ENCODE measurements around the gene PNPLA7. TPM values are rescaled to one million over a fixed set of nuclear protein-coding genes. Genes with fewer than 3 reads are reported as not detected.
"Not testable (repeated sequence)": the region's sequence is repeated elsewhere in the genome, so short reads cannot be mapped to it uniquely, and the experiment has no call there.

Gene PNPLA7
- total RNA-seq, 1 donor from 2014 or later = 2.4 TPM

DNA sequence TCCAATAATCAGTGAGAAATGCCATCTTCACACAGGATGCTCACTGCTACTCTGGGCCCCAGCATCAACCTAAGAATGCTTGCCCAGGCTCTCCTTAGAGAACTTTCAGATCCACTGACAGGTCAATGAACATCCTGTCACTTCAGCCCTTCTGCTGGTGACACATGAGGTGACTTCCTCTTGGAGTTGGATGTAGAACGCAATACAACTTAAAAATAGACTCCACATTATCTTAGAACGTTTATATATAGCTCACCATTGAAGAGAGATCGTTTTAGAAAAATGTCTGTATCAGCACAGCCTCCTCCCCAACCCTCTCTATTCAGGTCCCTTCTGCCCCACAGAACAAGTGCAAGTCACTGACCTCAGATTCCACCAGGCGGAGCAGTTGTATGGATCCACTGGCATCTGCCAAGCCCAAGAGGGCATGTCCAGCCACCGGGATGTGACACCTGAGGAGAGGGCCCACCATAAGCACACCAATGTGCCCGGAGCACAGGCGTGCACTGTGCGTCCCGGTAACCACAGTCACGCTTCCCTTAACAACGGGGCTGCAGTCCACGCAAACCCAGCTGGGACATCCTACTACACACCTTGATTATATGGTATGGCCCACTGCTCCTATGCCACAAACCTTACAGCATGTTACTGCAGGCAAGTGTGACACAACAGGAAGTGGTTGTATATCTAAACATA, 25.7 kb upstream of the PNPLA7 start:
- no peak for DNase-seq (ENCODE audit: extremely low read depth, low read depth, low spot score)

DNA sequence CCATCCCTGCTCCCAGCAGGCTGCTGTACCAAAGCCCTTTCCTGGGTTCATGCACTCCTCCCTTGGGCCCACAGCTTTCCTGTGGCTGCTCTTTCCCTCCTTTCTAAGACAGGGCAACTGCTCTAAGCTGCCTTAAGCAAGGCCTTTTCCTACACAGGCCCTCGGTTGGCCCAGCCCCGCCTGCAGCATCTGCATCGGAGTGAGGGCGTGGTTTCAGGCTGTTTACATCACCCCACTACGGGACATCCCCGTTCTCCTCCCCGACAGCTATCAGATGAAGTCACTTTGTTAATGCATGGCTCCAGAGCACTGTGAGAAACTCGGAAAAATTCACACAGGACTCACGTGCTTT, 25.1 kb upstream of the PNPLA7 start:
- no peak for DNase-seq (ENCODE audit: extremely low read depth, low read depth, low spot score)

DNA sequence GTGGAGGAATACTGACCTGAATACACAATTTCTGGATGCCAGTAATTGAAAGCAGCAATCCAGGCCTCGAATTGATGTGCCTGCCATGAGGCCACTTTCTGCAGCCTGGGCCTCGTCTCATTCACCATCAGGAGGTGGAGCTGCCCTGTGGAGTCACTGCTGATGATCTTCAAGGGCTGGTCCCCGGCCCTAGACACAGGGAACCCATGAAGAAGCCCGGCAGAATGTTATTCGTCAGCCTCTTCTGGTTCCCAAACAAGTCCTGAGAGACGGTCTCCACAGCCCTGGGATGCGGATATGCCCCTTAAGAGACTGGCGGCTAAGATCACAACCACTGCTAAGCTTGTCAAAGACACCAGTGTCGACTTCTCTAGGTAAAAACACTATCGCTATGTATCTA, 24.0 kb upstream of the PNPLA7 start:
- DNase-seq (ENCODE audit: extremely low read depth, low read depth, low spot score) = no peak

DNA sequence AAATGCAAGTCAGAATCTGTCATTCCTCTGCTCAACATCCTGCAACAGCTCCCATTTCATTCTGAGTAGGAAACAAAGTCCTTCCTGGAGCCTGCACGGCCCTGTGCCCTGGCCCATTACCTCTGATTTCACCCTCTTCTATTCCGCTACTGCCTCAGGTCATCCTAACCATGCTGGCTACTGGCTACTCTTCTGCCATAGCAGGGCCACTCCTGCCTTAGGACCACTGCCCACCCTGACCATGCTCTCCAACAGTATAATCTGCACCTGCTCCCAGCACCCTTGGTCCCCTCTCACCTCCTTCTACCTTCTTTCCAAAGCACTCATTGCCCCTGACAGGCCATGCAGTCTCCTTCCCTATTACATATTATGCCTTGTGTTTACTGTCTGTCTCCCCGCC, 20.4 kb upstream of the PNPLA7 start:
- no peak for DNase-seq (ENCODE audit: extremely low read depth, low read depth, low spot score)

DNA sequence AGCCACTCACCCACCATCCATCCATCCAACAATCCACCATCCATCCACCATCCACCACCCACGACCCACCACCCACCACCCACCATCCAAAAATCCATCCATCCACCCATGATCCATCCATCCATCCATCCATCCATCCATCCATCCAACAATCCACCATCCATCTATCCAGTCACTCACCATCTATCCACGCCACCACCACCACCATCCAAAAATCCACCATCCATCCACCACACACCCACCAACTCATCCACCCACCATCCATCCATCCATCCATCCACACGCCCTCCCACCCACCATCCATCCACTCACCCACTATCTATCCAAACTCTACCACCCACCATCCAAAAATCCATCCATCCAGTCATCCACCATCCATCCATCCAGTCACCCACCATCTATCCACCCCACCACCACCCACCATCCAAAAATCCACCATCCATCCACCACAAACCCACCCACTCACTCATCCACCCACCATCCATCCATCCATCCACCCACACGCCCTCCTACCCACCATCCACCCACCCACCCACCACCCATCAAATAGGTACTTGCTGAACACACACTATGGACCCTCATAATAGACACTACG, 19.5 kb upstream of the PNPLA7 start:
- no peak for DNase-seq (ENCODE audit: extremely low read depth, low read depth, low spot score)

DNA sequence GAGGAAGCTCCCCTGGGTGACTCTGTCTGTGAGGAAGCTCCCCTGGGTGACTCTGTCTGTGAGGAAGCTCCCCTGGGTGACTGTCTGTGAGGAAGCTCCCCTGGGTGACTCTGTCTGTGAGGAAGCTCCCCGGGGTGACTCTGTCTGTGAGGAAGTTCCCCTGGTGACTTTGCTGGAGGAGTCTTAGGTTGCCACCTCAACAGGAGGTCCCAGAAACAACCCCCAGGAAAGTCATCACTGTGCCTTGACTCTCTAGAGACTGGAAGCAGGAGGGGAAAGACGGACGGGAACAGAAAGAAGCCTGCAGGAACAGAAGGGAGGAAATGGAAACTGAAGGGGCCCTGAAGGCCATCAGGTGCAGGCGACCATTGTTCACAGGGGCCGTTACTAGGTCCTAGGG, 18.2 kb upstream of the PNPLA7 start:
- not testable (repeated sequence) for DNase-seq (ENCODE audit: extremely low read depth, low read depth, low spot score)

DNA sequence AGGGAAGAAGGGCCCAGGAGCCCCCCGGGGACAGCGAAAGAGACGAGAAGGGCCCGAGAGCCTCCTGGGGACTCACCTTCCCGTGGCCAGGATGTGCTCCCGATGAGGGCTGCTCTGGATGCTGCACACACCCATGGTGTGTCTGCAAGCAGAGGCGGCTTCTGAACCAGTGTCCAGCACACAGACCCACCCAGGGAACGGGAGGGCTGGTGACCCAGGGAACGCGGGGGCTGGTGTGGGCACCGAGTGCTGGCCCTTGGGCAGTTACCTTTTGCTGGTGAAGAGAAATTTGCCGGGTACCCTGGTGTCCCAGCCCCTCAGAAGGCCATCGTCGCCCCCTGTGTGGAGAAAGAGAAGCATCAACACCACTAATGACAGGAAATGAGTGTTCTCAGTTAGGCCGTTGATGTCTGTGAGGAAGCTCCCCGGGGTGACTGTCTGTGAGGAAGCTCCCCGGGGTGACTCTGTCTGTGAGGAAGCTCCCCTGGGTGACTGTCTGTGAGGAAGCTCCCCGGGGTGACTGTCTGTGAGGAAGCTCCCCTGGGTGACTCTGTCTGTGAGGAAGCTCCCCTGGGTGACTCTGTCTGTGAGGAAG, 14.7 kb upstream of the PNPLA7 start:
- DNase-seq (ENCODE audit: extremely low read depth, low read depth, low spot score) = no peak

DNA sequence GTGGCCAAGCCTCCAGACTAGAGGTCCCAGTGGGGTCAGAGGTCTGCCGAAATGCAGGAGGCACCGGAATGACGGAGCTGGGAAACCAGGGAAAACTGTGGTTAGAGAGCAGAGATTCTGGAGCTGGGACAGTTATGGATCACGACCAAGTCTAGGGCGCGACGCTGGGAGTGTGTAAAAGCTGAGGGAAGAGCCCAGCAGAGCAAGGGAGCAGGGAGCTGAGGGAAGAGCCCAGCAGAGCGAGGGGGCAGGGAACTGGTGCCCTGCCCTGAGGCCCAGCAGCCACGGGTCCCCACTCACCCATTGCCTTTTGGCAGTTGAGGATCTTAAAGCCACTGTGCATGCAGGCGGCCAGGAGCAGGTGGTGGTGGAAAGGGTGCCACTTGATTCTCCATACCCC, 13.9 kb upstream of the PNPLA7 start:
- no peak for DNase-seq (ENCODE audit: extremely low read depth, low read depth, low spot score)

DNA sequence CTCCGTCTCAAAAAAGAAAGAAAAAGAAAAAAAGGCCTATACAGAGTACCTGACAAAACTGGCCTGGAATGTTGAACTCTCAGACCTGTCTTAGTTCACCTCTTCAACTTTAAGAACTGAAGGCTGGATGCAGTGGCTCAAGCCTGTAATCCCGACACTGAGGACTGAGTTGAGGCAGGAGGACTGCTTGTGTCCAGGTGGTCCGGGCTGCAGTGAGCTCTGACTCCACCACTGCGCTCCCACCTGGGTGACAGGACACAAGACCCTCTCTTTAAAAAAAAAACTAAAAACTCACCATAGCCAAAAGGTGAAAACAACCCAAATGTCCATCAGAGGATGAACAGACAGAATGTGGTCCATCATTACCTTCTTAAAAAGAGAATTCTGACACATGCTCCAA, 7.9 kb upstream of the PNPLA7 start:
- no peak for DNase-seq (ENCODE audit: extremely low read depth, low read depth, low spot score)

DNA sequence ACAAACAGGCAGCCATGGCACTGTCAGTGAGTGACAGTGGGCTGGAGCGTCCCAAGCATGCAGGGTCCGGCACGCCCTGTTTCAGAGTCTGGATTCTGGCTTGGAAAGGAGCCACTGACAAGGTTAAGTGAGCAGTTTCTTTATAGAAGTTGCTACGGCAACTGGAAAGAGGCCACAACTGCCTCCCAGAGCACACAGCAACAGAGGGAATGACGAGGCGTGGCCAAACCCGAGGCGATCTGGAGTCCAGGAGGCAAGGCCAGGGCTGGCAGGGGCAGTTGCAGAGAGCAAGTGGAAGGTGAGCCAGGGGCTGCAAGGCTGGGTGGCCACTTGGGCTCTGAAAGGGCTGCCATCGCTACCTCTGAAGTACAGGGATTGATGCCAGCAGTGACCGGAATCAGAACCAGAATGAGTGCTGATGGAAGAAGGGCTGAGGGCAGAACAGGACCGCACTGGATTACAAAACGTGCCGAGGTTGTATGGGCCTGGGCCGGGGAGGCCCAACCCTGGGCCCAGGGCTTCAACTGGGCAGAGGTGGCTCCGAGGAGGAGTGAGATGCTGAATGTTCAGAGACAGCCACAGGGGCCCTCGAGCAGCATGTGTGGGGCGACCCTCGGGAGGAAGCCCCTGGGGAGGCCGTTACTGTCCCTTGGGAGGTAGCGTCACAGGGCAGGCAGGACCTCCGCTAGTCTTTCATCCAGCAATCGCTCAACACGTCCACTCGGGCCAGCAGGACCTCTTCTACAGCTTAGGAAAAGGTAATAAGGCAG, 6.1 kb upstream of the PNPLA7 start:
- no peak for DNase-seq (ENCODE audit: extremely low read depth, low read depth, low spot score)

DNA sequence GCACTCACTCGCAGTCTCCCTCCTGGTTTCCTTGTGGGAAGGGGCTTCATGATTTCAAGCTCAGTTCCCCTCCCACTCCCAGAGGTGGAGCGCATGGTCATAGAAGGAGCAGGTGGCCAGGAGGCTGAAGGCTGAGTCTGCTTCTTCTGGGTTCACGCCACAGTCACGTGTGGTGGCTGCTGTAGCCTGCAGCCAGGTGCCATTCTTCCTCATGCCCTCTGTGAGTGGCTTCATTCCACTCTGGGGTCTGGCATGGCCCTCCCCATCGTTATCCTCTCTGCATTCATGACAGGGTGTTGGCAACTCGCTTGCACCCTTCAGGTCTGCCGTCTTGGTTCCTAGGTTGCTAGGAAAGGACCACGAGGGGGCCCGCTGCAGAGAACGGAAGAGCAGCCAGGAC, 5.0 kb upstream of the PNPLA7 start:
- DNase-seq (ENCODE audit: extremely low read depth, low read depth, low spot score) = no peak

DNA sequence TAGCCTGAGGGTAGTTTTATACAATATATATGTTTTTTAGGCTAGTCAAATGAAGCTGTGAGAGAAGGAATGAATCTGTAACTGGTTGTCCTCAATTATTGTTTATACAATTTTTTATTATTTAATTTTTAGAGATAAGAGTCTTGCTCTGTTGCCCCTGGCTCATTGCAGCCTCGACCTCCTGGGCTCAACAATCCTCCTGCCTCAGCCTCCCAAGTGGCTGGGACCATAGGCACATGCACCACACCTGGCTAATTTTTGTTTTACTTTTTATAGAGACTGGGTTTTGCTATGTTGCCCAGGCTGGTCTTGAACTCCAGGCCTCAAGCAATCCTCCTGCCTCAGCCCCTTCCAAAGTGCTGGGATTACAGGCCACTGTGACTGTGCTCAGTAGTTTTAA, 4.1 kb upstream of the PNPLA7 start:
- no peak for DNase-seq (ENCODE audit: extremely low read depth, low read depth, low spot score)

DNA sequence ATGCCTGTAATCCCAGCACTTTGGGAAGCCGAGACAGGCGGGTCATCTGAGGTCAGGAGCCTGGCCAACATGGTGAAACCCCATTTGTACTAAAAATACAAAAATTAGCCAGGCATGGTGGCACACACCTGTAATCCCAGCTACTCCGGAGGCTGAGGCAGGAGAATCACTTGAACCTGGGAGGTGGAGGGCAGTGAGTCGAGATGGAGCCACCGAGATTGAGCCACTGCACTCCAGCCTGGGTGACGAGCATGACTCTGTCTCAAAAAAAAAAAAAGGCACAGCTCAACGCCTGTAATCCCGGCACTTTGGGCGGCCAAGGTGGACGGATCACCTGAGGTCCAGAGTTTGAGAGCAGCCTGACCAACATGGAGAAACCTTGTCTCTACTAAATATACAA, 3.5 kb upstream of the PNPLA7 start:
- DNase-seq (ENCODE audit: extremely low read depth, low read depth, low spot score) = not testable (repeated sequence)

DNA sequence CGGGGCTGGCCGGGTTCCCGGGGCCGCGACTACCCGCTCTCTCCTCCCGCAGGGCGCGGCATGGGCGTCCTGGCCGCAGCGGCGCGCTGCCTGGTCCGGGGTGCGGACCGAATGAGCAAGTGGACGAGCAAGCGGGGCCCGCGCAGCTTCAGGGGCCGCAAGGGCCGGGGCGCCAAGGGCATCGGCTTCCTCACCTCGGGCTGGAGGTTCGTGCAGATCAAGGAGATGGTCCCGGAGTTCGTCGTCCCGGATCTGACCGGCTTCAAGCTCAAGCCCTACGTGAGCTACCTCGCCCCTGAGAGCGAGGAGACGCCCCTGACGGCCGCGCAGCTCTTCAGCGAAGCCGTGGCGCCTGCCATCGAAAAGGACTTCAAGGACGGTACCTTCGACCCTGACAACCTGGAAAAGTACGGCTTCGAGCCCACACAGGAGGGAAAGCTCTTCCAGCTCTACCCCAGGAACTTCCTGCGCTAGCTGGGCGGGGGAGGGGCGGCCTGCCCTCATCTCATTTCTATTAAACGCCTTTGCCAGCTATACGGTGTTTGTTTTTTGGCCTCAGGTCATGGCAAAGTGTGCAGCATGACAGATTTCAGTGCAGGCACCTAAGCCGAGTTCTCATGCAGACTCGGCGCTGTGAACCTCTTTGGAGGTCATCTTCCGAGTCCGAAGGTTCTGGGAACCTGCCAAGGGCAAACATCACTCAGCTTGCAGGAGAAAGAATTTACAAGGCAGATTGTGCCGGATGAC, 2.0 kb upstream of the PNPLA7 start:
- DNase-seq (ENCODE audit: extremely low read depth, low read depth, low spot score) = no peak

DNA sequence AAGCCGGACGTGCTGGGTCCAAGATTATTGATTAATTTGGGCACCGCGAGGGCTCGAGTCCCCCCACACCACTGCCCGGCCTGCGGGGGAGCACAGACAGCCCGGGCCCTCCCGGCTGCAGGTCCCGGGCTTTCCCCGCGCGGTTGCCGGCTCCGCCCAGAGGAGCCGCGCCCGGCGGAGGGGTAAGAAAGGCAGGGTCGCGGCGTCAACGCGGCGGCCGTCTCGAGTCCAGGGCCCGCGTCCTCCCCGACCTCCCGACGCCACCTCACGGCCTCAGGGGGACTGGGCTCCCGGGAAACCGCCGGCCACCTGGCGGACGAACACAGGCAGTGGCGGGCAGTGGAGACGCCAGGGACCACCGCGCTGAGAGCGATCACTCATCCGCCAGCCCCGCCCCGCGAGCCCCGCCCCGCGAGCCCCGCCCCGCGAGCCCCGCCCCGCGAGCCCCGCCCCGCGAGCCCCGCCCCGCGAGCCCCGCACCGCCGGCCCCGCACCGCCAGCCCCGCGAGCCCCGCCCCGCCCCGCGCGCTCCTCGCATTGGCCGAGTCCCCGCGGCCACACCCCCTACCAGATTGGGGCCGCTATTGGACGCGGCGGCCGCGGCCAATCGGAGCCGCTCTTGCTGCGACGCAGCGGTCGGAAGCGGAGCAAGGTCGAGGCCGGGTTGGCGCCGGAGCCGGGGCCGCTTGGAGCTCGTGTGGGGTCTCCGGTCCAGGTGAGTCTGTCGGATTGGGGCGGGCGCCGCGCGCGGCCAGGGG, 1.2 kb upstream of the PNPLA7 start, which contains the start of gene MRPL41:
Gene MRPL41, plus strand, starts transcription at position 616 of the 758 bp plus-strand sequence. CDS start 203 bp downstream, outside the sequence.
- DNase-seq (ENCODE audit: extremely low read depth, low read depth, low spot score) = no peak

DNA sequence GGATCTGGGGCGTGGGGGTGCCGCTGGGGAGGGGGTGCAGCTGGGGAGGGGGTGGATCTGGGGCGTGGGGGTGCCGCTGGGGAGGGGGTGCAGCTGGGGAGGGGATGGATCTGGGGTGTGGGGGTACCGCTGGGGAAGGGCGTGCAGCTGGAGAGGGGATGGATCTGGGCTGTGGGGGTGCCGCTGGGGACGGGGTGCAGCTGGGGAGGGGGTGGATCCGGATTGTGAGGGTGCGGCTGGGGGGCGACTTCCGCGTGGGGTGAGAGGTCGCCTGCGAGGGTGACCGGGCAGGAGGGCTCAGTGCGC, 709 bp upstream of the PNPLA7 start:
- not testable (repeated sequence) for DNase-seq (ENCODE audit: extremely low read depth, low read depth, low spot score)

DNA sequence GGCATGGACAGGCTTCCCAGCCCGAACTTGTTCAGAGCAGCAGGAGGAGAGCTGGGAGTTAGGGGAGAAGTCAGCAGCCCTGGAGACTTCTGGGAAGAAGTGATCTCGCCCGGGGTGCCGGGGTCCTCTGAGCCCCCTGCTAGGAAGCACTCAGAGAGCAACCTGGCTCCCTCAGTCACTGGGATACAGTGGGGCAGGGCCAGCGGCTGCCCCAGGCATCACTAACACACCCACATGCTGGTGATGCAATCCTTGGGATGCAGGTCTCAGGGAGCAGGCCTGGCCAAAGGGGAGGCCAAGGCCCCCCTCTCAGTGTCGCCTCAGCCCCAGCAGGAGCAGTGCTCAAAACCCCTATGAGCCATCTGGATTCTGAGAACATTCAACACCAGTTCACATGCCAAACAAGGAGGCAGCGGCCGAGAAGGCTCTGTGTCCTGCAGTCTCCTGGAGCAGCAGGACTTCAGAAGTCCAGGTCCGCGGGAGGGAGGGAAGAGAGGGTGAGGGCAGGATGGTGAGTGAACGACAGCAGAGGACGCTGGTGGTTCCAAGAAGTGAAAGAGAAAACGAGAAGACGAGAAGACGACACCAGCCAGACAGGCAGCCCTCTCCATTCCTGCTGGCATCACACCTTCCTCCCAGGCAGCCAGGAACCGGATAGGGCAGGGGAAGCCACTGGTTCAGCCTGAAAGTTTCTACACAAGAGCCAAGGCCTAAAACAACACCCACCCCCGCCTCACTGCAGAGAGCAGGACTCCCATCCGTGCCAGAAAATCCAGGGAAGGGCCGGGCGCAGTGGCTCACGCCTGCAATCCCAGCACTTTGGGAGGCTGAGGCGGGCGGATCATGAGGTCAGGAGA, 2.3 kb downstream of the PNPLA7 start:
- DNase-seq (ENCODE audit: extremely low read depth, low read depth, low spot score) = no peak

DNA sequence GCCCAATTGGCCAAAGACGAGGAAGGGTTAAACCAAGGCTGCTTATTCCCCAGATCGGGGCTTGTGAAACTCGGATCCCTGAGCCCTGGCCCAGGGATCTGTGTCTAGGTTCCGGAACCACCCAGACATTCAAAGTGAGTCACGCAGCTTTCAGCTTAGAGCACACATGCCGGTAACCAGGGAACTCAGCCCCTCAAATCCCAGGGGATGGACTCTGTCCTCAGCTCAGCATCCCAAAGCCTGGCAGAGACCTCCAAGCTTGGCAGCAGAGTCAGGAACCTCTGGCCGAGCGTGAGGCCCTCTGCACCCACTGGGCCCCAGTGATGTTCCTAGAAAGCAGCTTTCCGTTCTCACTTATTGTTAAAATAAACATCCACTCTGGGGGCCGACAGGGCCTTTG, 5.1 kb downstream of the PNPLA7 start:
- DNase-seq (ENCODE audit: extremely low read depth, low read depth, low spot score) = no peak

DNA sequence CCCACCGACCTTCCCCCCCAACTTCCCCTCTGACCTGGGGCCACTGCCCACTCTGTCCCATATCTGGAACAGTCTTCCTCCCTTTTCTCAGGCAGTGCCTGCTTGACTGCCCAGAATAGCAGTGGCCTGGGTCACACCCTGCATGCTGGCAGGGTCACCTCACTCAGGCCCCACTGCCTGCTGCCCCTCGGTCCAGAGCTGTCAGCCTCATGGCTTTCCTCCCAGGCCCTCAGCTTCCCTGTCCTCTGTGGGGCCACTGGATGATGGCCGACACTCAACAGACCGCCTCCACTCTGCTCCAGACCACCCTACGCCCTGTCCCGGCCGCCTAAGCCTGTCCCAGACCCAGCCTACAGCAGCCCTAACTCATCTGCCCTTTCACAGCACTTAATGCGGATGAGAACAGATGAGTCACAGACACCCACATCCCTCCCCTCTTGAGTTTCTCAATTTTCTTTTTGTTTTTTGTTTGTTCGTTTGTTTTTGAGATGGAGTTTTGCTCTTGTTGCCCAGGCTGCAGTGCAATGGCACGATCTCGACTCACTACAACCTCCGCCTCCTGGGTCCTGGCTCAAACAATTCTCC, 5.9 kb downstream of the PNPLA7 start:
- DNase-seq (ENCODE audit: extremely low read depth, low read depth, low spot score) = no peak
